CD4-positive, alpha-beta T cell treated with Interleukin-17A for 1 hour (primary cell): ENCODE data around the gene LPGAT1.
A peak's percentile ranks its signal among the peaks of the same experiment; 100 is the strongest.

ENCODE experiments used
- DNase-seq: peaks from one replicate; pipeline ENCODE4 v3.0.0-alpha.2; 2020

The LPGAT1 gene

DNA sequence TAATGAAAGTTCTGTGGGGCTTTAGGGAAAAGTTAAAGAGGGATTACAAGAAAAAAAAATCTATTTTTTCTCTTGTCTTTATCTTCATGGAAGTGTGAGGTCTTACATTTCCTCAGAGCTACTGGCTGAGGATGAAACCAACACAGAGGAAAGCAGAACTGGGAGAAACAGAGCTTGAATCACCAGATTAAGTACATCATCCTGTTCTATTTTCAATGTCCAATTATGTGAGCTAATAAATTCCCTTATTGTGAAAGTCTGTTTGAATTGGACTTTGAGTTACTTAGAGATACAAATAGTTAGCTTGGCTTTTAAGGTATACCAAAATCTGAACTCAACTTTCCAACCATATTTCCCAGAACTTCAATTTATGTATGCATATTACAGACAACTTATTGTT lies 69.2 kb downstream of the LPGAT1 start:
- DNase-seq = no peak

DNA sequence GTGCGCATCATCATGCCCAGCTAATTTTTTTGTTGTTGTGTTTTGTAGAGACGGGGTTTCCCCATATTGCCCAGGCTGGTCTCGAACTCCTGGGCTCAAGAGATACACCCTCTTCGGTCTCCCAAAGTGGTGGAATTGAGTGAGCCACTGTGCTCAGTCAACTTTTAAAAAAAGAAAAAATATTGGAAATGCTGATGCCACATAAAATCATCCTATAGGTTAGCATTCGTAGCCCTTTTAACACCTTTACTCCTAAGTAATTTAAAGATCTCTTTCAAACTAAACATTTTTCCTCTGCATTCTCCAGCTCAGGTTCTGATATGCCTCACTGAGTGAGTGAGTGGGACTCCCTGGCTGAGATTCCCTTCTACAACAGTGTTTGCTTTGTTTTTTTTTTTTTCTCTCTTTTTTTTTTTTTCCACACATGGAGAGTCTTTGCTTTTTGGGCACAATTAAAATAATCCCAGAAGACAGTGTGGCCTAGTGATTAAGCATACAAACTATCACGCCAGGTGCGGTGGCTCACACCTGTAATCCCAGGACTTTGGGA lies 74.0 kb downstream of the LPGAT1 start:
- no peak for DNase-seq

DNA sequence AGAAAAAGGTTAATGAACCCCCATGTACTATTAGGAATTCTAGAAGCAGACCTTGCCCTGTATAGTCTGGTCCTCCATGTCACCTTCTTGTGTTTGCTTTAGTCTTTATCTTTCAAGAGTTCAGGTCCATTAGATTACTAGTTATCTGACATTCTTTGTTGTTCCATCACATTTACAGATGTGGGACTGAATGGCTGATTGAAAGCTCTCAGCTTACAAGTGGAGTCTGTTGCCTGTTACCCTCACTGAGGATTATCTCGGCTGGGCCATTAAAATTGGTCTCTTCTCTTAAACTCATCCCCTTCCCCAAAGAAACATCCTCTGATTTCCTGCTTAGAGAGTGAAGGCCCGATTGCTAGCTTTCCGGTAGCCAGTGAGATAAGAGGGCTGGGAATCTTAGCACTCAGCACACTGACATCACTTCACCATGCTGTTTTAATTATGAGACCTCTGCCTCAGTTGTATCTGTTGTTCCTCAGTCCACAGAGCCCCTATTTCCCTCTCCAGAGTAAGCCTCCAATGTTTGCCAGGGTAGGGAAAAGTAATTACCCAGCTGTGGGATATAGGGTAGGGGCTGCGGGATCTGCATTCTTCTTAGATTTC lies 76.8 kb downstream of the LPGAT1 start:
- DNase-seq = no peak

DNA sequence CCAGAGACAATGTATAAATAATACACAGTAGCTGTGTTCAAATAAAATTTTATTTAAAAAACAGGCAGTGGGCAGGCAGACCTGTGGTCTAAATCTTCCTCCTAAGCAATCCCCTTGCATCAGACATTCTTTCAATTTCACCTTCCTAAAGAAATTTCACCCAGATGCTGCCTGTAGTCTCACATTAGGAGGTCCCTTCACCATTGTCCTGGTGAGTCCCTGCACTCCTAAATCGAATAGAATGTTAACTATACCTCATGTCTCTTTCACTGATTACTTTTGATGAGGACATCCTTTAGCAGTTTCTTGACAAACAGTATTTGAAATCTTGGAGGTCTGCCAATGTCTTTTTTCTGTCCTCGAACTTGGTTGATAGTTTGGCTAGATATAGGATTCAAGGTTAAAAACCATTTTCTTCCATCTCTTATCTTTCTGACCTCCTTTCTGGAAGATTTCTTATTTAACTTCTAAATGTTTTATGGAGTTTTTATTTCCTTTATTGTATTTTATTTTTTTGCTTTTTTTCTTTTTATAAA lies 77.5 kb downstream of the LPGAT1 start:
- no peak for DNase-seq

DNA sequence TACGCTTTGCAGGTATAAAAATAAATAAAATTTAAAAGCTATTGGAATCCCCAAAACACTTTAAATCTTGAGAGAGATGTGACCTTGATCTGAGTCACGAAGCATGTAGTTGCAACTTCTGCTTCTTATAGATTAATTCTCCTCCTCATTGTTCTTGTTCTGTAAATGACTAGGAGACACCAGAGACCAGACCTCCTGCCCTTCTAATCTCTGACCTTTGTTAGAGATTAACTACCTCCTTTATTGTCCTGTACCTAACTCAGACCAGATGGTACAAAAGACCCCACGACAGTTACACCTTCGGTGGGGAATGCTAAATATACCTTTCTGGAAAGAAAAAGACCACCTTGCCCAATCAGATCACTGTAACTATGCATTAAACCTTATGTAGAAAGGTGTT lies 78.2 kb downstream of the LPGAT1 start:
- no peak for DNase-seq

DNA sequence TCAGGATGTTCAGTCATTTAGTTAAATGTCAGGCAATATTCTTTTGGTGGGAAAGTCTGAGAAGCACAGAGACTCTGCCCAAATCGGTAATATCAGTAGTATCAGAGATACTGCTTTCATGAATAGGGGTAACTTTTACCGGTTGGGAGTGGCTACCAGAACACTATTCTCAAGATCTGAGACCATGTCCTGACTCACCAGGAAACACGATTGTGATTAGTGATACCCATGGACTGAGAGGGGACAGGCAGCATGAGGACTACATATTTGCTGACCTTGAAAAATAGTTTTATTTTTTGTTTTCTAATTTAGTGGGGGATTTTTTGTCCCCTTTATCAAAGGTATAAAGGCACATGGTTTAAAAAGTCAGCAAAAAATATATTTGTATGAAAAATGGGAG lies 79.1 kb downstream of the LPGAT1 start:
- no peak for DNase-seq

DNA sequence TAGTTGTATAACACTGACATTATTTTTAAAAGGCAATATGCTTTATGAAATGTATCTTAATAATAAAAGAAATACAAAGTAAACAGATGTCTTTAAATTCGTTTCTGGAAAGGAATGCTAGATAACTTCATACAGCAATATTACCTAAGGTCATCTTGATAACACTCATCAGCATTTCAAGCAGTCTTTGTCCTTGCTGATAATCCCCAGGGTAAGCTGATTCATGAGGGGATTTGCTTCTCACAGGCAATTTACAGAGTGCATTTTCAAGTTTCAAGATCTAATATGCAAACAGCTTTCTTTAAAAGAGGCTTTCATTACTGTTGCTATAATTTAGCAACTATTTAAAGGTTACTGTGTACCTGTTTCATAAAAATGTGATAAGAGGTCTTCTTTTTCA lies 80.0 kb downstream of the LPGAT1 start:
- DNase-seq = no peak

DNA sequence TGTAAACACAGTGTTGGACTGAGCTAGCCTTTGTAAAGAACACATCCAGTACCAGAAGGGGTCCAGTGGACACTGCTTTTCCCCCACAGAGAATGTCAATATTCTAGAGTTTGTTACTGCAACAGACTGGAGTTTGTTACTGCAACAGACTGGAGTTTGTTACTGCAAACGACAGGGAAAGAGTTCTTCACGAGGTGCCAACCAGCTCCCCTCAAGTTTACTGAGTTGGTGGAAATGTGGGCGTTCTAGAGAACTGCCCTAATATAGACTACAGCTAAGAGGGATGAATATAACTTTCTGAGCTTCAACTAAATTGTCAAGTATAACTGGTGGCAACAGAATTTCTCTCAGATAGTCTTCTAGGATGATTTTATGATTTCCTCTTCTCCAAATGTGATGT lies 81.3 kb downstream of the LPGAT1 start:
- DNase-seq = no peak

DNA sequence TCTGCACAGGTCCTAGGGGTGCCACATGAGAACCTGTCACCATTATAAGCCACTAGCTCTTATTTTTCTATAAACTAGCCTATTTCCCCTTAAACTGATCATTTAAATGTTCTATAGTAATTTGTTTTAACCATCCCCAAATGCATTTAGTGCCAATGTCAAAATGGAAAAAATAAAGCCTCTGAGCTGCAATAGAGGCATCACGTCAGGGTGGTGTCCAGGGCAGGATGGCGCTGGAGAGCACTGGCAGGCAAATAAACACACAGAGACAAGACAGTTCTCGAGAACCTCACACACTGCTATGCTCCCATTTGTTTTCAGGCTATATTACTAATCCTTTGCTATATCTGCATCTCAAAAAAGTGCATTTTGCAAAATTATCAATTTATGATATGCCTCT lies 81.8 kb downstream of the LPGAT1 start:
- DNase-seq = no peak

DNA sequence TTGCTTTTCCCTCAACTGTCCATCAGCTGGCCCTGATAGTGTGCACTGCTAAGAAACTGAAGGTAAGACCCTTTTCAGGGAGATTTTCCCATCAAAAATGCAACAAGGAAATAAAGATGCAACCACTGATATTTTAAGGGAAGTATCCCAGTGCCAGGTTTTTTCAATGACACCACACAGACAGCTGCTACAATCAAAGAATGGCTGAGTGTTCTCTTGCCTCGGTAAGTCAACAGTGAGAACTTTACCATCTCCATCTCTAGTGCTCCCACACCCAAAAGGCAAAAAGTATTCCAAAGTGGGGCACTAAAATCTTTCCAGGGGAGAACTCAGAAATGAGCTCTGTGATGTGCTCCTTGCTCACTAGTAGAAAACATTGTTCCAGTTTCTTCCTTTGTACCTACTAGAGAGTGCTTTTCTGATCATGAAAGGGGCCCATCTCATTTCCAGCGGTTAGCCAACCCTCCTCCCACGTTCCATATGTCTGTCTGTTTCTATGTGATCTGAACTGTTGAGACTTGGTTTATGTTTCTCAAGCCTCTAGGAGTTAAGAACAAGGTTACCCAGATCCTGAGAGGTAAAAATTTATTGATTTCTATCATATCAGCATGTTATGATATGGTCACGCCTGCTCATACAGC lies 87.6 kb downstream of the LPGAT1 start:
- no peak for DNase-seq

DNA sequence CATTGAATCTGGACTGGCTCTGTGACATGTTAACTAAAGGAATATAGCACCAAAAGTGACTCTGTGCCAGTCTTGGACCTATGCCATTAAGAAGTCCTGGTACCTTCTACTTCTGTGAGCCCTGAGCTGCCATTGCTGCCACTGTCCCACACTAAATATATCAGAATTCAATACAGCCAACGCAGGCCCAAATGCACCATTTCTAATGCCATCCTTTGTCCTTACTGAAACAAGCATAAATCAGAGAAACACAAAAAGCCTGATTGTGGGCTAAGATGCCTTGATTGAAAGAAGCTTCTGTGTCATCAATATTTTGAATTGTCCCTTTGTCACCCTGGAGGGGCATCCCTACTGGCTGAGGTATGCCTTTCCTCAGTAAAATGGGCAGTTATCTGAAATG lies 88.3 kb downstream of the LPGAT1 start:
- DNase-seq = no peak

DNA sequence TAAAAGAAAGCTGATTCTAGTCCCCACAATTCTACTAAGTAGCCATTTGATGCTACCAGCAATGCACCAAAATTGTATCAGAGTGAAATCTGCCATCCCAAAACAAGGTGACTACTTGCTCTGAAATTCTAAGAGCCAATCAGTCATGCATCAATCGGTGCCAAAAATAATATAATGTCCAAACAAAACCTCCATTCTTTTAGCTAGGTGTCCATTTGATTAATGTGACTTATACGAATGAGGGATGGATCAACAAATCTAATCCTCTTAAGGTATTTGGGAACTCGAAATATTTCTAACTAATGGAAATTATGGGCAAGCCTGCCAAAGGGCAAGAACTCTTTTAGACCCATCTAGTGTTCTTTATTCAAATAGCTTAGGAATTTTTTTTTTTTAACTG lies 88.8 kb downstream of the LPGAT1 start:
- DNase-seq = no peak

DNA sequence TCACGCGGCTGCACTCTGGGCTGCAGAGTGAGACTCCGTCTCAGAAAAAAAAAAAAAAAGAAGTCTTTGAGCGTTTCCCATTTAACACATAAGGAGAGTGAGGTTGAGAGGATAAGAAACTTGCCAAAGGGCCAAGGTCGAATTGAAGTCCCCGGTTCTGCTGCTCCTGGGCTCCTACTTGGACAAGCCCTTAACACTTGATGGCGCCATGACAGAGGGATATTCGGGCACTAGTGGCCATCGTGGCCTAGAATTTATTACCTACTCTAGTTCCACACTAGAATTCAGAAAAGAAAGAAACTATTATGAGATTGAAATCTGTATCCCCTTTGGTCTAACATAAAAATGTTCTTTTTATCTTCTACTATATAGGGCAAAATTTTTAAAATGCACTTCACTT lies 89.4 kb downstream of the LPGAT1 start:
- DNase-seq = no peak

DNA sequence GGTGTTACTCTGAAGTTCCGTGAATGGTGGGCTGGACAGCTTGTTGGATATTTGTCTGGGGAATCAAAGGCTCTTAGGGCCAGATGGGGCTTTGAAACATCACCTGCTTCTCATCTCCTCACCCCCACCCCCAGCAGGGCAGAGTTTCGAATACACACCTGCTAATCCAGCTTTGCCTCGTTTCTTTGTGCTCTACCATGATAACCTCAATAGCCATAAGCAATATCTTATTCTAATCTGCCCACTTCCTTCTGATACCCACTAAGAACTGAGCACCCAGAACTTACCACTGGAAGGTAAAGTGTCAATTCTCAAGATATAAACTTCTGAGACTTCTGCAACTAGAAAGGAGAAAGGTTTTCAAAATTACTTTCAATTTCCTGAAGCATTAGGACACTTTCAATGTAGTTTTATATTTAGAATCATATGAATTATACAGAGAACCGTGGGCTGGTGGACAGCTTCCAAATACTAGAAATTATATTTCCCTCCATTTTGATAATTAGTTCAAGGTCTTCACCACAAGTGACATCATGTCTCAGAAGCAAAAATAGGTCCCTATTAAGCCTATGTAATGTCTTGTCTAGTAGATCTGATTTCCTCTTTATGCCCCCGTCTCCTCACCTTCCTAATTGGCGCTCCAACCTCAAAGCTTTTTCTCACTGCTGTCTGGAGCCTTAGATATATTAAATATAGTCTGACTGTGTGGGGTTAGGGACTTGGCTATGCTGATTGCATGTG lies 90.7 kb downstream of the LPGAT1 start:
- DNase-seq = peak; percentile 42

DNA sequence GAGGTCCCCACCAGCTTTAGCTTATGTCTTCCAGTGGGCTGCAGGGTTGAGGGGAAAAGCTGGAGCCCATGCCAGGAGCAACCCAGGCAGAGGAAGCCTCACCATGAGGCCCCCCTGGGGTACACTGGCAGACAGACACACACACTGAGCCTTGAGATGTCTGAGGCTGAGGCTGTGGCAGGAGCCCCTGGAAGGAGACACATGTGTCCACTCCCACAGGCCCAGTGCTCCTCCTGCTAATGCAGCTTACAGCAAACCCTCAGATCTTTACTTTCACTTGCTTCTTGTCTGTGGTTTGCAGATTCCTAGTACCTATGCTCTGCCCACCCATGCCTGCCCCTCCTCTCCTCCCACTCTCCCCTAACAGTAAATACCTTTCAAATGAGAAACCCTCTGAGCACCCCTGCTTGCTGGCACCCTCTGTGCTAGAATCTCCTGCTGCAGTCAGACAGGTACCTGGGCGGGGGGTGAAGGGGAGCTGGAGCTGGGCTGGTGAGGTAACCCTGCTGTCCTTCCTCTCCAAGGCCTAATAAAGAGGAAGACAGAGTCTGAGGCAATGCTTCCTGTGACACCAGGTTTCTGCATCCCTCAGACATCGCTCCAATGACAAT lies 91.8 kb downstream of the LPGAT1 start:
- peak; percentile 25 for DNase-seq

DNA sequence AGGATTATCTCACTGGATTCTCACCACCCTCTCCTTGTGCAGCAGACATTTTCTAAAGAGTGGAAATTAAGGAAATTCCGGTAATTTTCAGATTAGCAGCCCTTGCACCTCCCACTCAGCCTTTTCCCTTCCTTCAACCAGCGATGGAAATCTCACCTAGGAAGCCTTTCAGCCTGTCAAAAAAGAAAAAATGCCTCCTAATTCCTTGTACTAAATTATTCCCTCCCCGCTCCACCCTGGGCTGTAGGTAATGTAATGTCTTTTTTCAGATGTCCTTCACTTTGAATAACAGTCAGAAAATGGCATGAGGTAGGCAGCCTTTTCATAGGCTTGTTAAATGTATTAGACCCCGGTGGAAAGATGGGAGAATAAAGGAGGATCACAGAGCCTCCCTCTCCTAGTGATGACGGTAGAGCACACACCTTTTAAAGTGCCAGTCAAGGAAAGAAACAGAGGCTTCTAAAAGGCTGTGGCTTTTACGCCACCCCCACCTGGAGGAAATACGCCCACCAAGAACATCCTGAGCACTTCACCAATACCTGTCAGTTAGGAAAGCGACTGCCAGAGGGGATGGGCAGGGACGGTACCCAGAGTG lies 92.4 kb downstream of the LPGAT1 start:
- DNase-seq = peak; percentile 17

DNA sequence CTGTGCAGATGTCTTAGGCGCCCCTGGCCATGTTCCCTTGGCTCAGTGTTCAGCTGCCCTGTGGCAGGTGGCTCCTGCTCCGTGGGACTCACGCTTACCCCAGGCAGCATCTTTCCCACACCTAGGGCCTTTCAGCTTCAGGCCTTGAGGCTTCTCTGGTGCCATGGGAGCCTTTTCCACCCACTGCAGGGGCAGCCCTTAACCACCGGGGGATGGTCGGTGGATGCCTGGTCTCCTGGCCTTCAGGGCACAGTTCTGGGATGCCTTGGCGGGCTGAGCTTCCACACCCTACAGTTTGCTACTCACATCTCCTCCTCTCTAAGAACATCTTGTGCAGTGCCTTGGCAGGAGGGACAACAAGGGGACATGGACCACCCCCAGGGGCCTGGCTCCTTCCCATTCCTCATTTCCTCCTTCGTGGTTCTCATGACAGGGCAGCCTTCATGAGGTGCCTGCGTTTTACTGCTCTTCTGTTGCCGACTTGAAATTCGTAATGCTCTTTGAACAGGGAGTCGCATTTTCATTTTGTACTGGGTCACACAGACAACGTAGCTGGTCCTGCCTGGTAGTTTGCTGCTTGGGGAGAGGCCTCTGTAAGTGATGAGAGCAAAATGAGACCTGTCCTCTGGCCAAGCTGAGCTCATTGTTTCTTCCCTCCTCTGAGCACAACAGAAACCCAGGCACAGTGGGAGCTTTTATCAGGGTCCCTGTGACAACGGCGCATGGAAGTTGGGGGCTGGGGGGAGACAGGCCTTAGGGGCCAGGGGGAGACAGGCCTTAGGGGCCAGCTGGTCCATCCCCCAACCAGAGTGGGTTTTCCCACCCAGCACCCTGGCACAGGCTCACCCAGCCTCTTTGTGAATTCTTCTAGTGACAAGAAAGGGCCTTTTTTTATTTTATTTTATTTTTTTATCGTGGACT lies 93.2 kb downstream of the LPGAT1 start:
- DNase-seq = no peak

DNA sequence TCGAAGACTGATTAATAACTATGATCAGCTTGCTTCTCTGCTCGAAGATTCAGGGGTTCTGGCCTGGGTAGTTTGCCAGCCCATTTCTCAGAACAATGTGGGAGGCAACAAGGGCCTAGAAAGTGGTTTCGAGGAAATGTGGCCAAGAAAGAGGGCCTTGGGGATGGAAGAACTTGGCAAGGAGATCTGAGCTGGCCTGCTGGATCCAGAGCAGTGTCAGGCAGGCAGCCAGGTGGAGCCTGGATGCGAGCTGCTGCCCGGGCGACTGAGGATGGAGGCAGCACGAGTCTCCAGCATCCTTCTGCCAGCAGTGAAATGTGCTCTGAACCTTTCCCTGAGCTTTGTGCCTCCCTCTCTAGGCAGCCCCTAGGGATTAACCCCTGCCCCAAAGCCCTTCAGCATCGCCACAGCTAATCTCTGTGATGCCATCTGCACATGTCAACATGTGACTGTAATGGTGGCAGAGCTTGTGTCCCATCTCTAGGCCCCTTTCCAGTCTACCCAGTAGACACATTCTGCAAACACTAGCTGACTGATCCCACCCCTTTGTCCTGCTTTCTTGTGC lies 94.1 kb downstream of the LPGAT1 start:
- no peak for DNase-seq

DNA sequence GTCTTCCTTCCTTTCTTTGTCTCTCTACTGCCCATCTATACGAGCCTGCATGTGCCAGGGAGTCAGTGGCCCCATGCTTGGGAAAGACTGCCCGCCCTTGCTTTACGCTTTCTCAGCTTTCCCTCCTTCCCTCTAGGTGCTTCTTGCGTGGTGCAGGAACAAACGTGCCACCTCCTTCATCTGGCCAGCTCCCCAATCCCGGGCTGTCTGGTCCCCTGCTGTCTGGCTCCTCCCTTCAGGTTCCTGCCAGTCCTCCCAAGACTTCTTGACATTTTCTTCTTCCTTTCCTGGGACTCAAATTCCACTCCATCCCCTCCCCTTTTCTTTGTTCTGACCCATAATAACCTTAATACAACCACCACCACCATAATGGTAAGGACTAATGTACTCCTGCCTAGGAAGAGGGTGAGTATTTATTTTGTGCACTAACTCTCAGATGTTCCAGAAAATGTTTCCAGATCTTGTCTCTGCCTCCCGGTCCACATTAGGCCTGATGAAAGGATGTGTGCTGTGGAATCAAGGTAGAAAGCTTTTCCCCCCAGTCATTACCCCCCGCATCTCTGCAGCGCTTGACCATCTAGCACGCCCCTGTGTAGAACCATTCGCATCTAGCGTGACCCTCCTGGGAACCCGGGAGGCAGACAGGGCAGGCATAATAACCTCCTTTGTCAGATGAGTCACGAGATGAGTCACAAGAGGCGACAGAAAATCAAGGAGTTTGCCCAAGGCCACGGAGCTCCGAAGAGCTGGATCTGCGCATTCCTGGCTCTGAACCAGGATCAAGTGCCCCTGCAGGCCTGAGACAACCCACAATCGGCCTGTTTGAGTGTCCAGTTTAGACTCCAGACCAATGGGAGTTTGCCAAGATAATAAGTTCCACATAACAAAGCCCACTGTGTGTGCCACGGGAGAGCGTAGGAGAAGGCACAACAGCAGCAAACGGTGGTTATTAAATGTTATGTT lies 95.1 kb downstream of the LPGAT1 start:
- no peak for DNase-seq

DNA sequence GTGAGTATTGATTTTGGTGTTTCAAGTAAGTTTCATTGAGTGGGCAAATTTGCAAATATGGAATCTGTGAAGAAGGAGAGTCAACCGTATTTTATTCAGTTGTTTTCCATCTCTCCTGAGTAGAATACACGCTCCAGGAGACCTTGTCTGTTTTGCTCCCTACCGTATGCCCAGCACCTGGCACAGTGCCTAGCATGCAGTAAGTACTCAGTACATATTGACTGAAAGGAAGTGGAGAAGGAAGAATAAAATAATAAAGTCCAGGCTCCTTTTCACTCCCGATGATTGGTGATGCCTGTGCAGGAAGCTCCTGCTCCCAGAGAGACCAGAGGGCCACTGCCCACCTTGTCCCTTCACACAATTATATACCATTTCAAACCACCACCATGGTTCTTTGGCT lies 95.8 kb downstream of the LPGAT1 start:
- no peak for DNase-seq
